Mononuclear cell (primary cell): ENCODE measurements around the gene CARS2. TPM values are rescaled to one million over a fixed set of nuclear protein-coding genes. Genes with fewer than 3 reads are reported as not detected.
A peak's percentile ranks its signal among the peaks of the same experiment; 100 is the strongest.
"Not testable (repeated sequence)": the region's sequence is repeated elsewhere in the genome, so short reads cannot be mapped to it uniquely, and the experiment has no call there.

Source experiments
- H3K27me3 ChIP-seq: 2 replicates; pipeline ENCODE4 v1.6.0; 2011; ENCODE audit warnings: low read length, control low read depth; ENCODE audit not compliant: insufficient read depth
- H3K4me1 ChIP-seq: 2 replicates; pipeline ENCODE4 v1.5.1; 2011; ENCODE audit warnings: mild to moderate bottlenecking, low read length, control low read depth; ENCODE audit not compliant: insufficient read depth
- H3K4me3 ChIP-seq: 2 replicates; pipeline ENCODE4 v1.5.1; 2011; ENCODE audit warnings: mild to moderate bottlenecking, low read length, moderate library complexity
- H3K9me3 ChIP-seq: 2 replicates; pipeline ENCODE4 v1.5.1; 2011; ENCODE audit warnings: low read depth, mild to moderate bottlenecking, control low read depth, low read length
- total RNA-seq: library from RNA; depleted of rRNA; stranded (reverse); fragments of >200 nt; gene quantifications from one replicate; pipeline ENCODE4 v1.2.3, GENCODE V29; 2012

CARS2 gene
- total RNA-seq, 1 donor, result 44.4 TPM

GRCh38 chr13:110681868-110682550 is 23.9 kb downstream of the CARS2 start:
- Histone ChIP-seq H3K4me3 (no peak overlapping the region), H3K9me3 (no peaks in the 10 kb centered on the region), H3K4me1 (peaks cover 2% of the 10 kb centered on the region), H3K27me3 (no peaks in the 10 kb centered on the region)

GRCh38 chr13:110680852-110681251 is 25.1 kb downstream of the CARS2 start:
- H3K4me3 ChIP-seq, result no peak overlapping the region
- H3K4me1 ChIP-seq, result peaks cover 14% of the 10 kb centered on the region
- H3K9me3 ChIP-seq, result no peaks in the 10 kb centered on the region
- H3K27me3 ChIP-seq, result no peaks in the 10 kb centered on the region

- Histone ChIP-seq H3K4me3 (no peak overlapping the region), H3K4me1 (peaks cover 18% of the 10 kb centered on the region), H3K27me3 (no peaks in the 10 kb centered on the region), H3K9me3 (no peaks in the 10 kb centered on the region)
These were observed 28.0 kb downstream of the CARS2 start for GRCh38 chr13:110677731-110678545.

- no peaks in the 10 kb centered on the region for H3K27me3 ChIP-seq
- no peak overlapping the region for H3K4me3 ChIP-seq
- H3K4me1 ChIP-seq, result peaks cover 18% of the 10 kb centered on the region
- no peaks in the 10 kb centered on the region for H3K9me3 ChIP-seq
These were observed 29.0 kb downstream of the CARS2 start for GRCh38 chr13:110676595-110677587.

GRCh38 chr13:110669814-110670213 is 36.1 kb downstream of the CARS2 start:
- H3K27me3 ChIP-seq, H3K4me3 ChIP-seq, H3K9me3 ChIP-seq: not testable (repeated sequence)
- H3K4me1 ChIP-seq, result peaks cover 31% of the 10 kb centered on the region

- Histone ChIP-seq H3K27me3 (no peaks in the 10 kb centered on the region), H3K4me1 (peaks cover 39% of the 10 kb centered on the region), H3K4me3 (no peak overlapping the region), H3K9me3 (no peaks in the 10 kb centered on the region)
These were observed 36.9 kb downstream of the CARS2 start for GRCh38 chr13:110669036-110669435.

- Histone ChIP-seq H3K9me3 (no peaks in the 10 kb centered on the region), H3K4me3 (peak overlapping the region; percentile 4), H3K4me1 (peaks cover 65% of the 10 kb centered on the region), H3K27me3 (no peaks in the 10 kb centered on the region)
These were observed 39.7 kb downstream of the CARS2 start for GRCh38 chr13:110666255-110666533.

GRCh38 chr13:110665491-110666254 is 40.2 kb downstream of the CARS2 start:
- no peaks in the 10 kb centered on the region for H3K27me3 ChIP-seq
- H3K9me3 ChIP-seq, result no peaks in the 10 kb centered on the region
- H3K4me3 ChIP-seq, result peak overlapping the region; percentile 11
- H3K4me1 ChIP-seq, result peaks cover 67% of the 10 kb centered on the region

- peaks cover 72% of the 10 kb centered on the region for H3K4me1 ChIP-seq
- H3K9me3 ChIP-seq, result no peaks in the 10 kb centered on the region
- H3K4me3 ChIP-seq, result peak overlapping the region; percentile 11
- no peaks in the 10 kb centered on the region for H3K27me3 ChIP-seq
These were observed 41.2 kb downstream of the CARS2 start for GRCh38 chr13:110664673-110665072.

GRCh38 chr13:110664041-110664440 is 41.9 kb downstream of the CARS2 start:
- no peaks in the 10 kb centered on the region for H3K27me3 ChIP-seq

GRCh38 chr13:110663491-110663890 is 42.4 kb downstream of the CARS2 start:
- H3K9me3 ChIP-seq, result no peaks in the 10 kb centered on the region
- no peaks in the 10 kb centered on the region for H3K27me3 ChIP-seq
- no peak overlapping the region for H3K4me3 ChIP-seq
- H3K4me1 ChIP-seq, result peaks cover 84% of the 10 kb centered on the region

More at GRCh38 chr13:110664041-110664440, 41.9 kb downstream of the CARS2 start:
- Histone ChIP-seq H3K4me3 (no peak overlapping the region), H3K4me1 (peaks cover 79% of the 10 kb centered on the region), H3K9me3 (no peaks in the 10 kb centered on the region)

GRCh38 chr13:110662777-110663443 is 43.0 kb downstream of the CARS2 start:
- Histone ChIP-seq H3K4me3 (no peak overlapping the region), H3K27me3 (no peaks in the 10 kb centered on the region), H3K9me3 (no peaks in the 10 kb centered on the region), H3K4me1 (peaks cover 90% of the 10 kb centered on the region)

GRCh38 chr13:110662091-110662490 is 43.8 kb downstream of the CARS2 start:
- Histone ChIP-seq H3K9me3 (no peaks in the 10 kb centered on the region), H3K27me3 (no peaks in the 10 kb centered on the region), H3K4me1 (peaks cover 90% of the 10 kb centered on the region), H3K4me3 (no peak overlapping the region)

- no peaks in the 10 kb centered on the region for H3K9me3 ChIP-seq
- H3K4me1 ChIP-seq, result peaks cover 87% of the 10 kb centered on the region
- H3K4me3 ChIP-seq, result no peak overlapping the region
- no peaks in the 10 kb centered on the region for H3K27me3 ChIP-seq
These were observed 44.7 kb downstream of the CARS2 start for GRCh38 chr13:110661256-110661655.
